Neural progenitor cell (in vitro differentiated cells): ENCODE measurements around the gene C17orf50. TPM values are rescaled to one million over a fixed set of nuclear protein-coding genes. Genes with fewer than 3 reads are reported as not detected.

ENCODE experiments used
- DNase-seq: peaks from one replicate; pipeline ENCODE4 v3.0.0-alpha.2; 2016; ENCODE audit warnings: low spot score
- H2AFZ ChIP-seq: fragments of 200-600 bp; sonication (generic); replicated peaks from 2 replicates; pipeline ENCODE4 v1.6.1; 2016; ENCODE audit warnings: antibody characterized with exemption
- H3F3A ChIP-seq: fragments of 200-600 bp; sonication (generic); 2 replicates; pipeline ENCODE4 v1.6.1; 2016; ENCODE audit warnings: antibody characterized with exemption, low read depth
- H3K27ac ChIP-seq: fragments of 200-600 bp; sonication (generic); 2 replicates; pipeline ENCODE4 v1.5.1; 2016; ENCODE audit warnings: mild to moderate bottlenecking
- H3K27me3 ChIP-seq: fragments of 200-600 bp; sonication (generic); 2 replicates; pipeline ENCODE4 v1.6.1; 2016; ENCODE audit warnings: mild to moderate bottlenecking, moderate library complexity
- H3K36me3 ChIP-seq: fragments of 200-600 bp; sonication (generic); 2 replicates; pipeline ENCODE4 v1.5.1; 2016
- H3K4me1 ChIP-seq: fragments of 200-600 bp; sonication (generic); 2 replicates; pipeline ENCODE4 v1.6.1; 2016; ENCODE audit warnings: mixed run types
- H3K4me2 ChIP-seq: fragments of 200-600 bp; sonication (generic); 2 replicates; pipeline ENCODE4 v1.6.1; 2016
- H3K4me3 ChIP-seq: fragments of 200-600 bp; sonication (generic); 2 replicates; pipeline ENCODE4 v1.5.1; 2016
- H3K79me2 ChIP-seq: fragments of 200-600 bp; sonication (generic); 2 replicates; pipeline ENCODE4 v1.6.1; 2016; ENCODE audit warnings: low read depth
- H3K9ac ChIP-seq: fragments of 200-600 bp; sonication (generic); 2 replicates; pipeline ENCODE4 v1.6.1; 2016
- H3K9me3 ChIP-seq: fragments of 200-600 bp; sonication (generic); 2 replicates; pipeline ENCODE4 v1.5.1; 2016; ENCODE audit warnings: low read depth
- H4K20me1 ChIP-seq: fragments of 200-600 bp; sonication (generic); 2 replicates; pipeline ENCODE4 v1.6.1; 2016; ENCODE audit warnings: low read depth
- H3K27ac Mint-ChIP-seq: 3 replicates; pipeline ENCODE4 v1.8.0; 2021; ENCODE audit warnings: mixed read lengths
- H3K27me3 Mint-ChIP-seq: 2 replicates; pipeline ENCODE4 v1.8.0; 2022; ENCODE audit warnings: low read depth, mild to moderate bottlenecking, inconsistent platforms, moderate library complexity, mixed read lengths; ENCODE audit not compliant: insufficient read depth
- H3K36me3 Mint-ChIP-seq: 3 replicates; pipeline ENCODE4 v1.8.0; 2021; ENCODE audit warnings: mixed read lengths
- H3K4me1 Mint-ChIP-seq: 3 replicates; pipeline ENCODE4 v1.8.0; 2021; ENCODE audit warnings: mixed read lengths
- H3K4me3 Mint-ChIP-seq: 3 replicates; pipeline ENCODE4 v1.8.0; 2021; ENCODE audit warnings: mild to moderate bottlenecking, moderate library complexity, mixed read lengths
- H3K9me3 Mint-ChIP-seq: 3 replicates; pipeline ENCODE4 v1.8.0; 2020; ENCODE audit warnings: mixed read lengths
- CTCF ChIP-seq: fragments of 200-600 bp; sonication (generic); IDR thresholded peaks from 2 replicates; pipeline ENCODE4 v1.5.1; 2017; ENCODE audit warnings: antibody characterized with exemption, mild to moderate bottlenecking
- EZH2 ChIP-seq: fragments of 200-600 bp; sonication (generic); IDR thresholded peaks from 2 replicates; pipeline ENCODE4 v1.6.1; 2017; ENCODE audit warnings: antibody characterized with exemption, mild to moderate bottlenecking, moderate library complexity
- EZH2phosphoT487 ChIP-seq: fragments of 200-600 bp; sonication (generic); IDR thresholded peaks from 2 replicates; pipeline ENCODE4 v1.6.1; 2017; ENCODE audit warnings: antibody characterized with exemption
- total RNA-seq: library from RNA; depleted of rRNA; stranded (reverse); fragments of >200 nt; gene quantifications from 2 replicates; pipeline ENCODE4 v1.2.3, GENCODE V29; 2015; ENCODE audit warnings: low replicate concordance

Gene C17orf50
- total RNA-seq, 1 donor from 2014 or later, result not detected

- H3K4me1 Mint-ChIP-seq, result peaks cover 40% of the 10 kb centered on the region
- peak overlapping the region; percentile 96 for H3K4me3 Mint-ChIP-seq
- H3K27ac Mint-ChIP-seq, result peak overlapping the region; percentile 93
- H3K27ac ChIP-seq, result no peak overlapping the region
- H3K27me3 ChIP-seq, result peaks cover 26% of the 10 kb centered on the region
- peaks cover 12% of the 10 kb centered on the region for H3F3A ChIP-seq
- H2AFZ ChIP-seq, result peak overlapping the region; percentile 46
- H3K9me3 Mint-ChIP-seq, result no peaks in the 10 kb centered on the region
- TF ChIP-seq EZH2 (no peak), EZH2phosphoT487 (no peak)
- DNase-seq, result peak; percentile 47
- no peak overlapping the region for H3K9ac ChIP-seq
- peaks cover 4% of the 10 kb centered on the region for H3K36me3 Mint-ChIP-seq
- H3K4me2 ChIP-seq, result peak overlapping the region; percentile 93
- no peaks in the 10 kb centered on the region for H3K79me2 ChIP-seq
- peak overlapping the region; percentile 96 for H3K4me3 ChIP-seq
- H3K4me1 ChIP-seq, result peaks cover 22% of the 10 kb centered on the region
- peaks cover 43% of the 10 kb centered on the region for H4K20me1 ChIP-seq
- H3K9me3 ChIP-seq, result no peaks in the 10 kb centered on the region
- peaks cover 8% of the 10 kb centered on the region for H3K27me3 Mint-ChIP-seq
- no peaks in the 10 kb centered on the region for H3K36me3 ChIP-seq
Observed at GRCh38 chr17:35731917-35732805, 28.5 kb upstream of the C17orf50 start.

- Mint-ChIP-seq H3K9me3 (no peaks in the 10 kb centered on the region), H3K27ac (no peak overlapping the region), H3K4me1 (peaks cover 36% of the 10 kb centered on the region), H3K4me3 (peak overlapping the region; percentile 96), H3K27me3 (peaks cover 8% of the 10 kb centered on the region), H3K36me3 (peaks cover 6% of the 10 kb centered on the region)
- TF ChIP-seq CTCF (no peak), EZH2 (no peak), EZH2phosphoT487 (no peak)
- no peak overlapping the region for H3K9ac ChIP-seq
- peak overlapping the region; percentile 93 for H3K4me2 ChIP-seq
- no peaks in the 10 kb centered on the region for H3K36me3 ChIP-seq
- no peaks in the 10 kb centered on the region for H3K9me3 ChIP-seq
- no peak for DNase-seq
- no peak overlapping the region for H2AFZ ChIP-seq
- H3K4me3 ChIP-seq, result peak overlapping the region; percentile 96
- H4K20me1 ChIP-seq, result peaks cover 37% of the 10 kb centered on the region
- peaks cover 22% of the 10 kb centered on the region for H3K4me1 ChIP-seq
- no peaks in the 10 kb centered on the region for H3K79me2 ChIP-seq
- peaks cover 12% of the 10 kb centered on the region for H3F3A ChIP-seq
- peaks cover 26% of the 10 kb centered on the region for H3K27me3 ChIP-seq
- H3K27ac ChIP-seq, result no peak overlapping the region
Observed at GRCh38 chr17:35732806-35733136, 27.9 kb upstream of the C17orf50 start.

GRCh38 chr17:35733366-35733765 lies 27.3 kb upstream of the C17orf50 start:
- Mint-ChIP-seq H3K4me3 (no peak overlapping the region), H3K27ac (no peak overlapping the region), H3K4me1 (peaks cover 31% of the 10 kb centered on the region), H3K27me3 (peaks cover 8% of the 10 kb centered on the region), H3K36me3 (peaks cover 6% of the 10 kb centered on the region), H3K9me3 (no peaks in the 10 kb centered on the region)
- no peak overlapping the region for H3K27ac ChIP-seq
- H2AFZ ChIP-seq, result no peak overlapping the region
- no peaks in the 10 kb centered on the region for H3K79me2 ChIP-seq
- no peak overlapping the region for H3K9ac ChIP-seq
- TF ChIP-seq EZH2phosphoT487 (no peak), CTCF (no peak), EZH2 (no peak)
- H3K4me2 ChIP-seq, result no peak overlapping the region
- peaks cover 32% of the 10 kb centered on the region for H3K27me3 ChIP-seq
- peaks cover 22% of the 10 kb centered on the region for H3K4me1 ChIP-seq
- no peak overlapping the region for H3K4me3 ChIP-seq
- DNase-seq, result no peak
- no peaks in the 10 kb centered on the region for H3K9me3 ChIP-seq
- H4K20me1 ChIP-seq, result peaks cover 36% of the 10 kb centered on the region
- no peaks in the 10 kb centered on the region for H3K36me3 ChIP-seq
- H3F3A ChIP-seq, result peaks cover 12% of the 10 kb centered on the region

GRCh38 chr17:35734396-35734795 lies 26.3 kb upstream of the C17orf50 start:
- H3K4me1 ChIP-seq, result peaks cover 17% of the 10 kb centered on the region
- peaks cover 31% of the 10 kb centered on the region for H4K20me1 ChIP-seq
- no peaks in the 10 kb centered on the region for H3K79me2 ChIP-seq
- H3K9me3 ChIP-seq, result no peaks in the 10 kb centered on the region
- H3K4me3 ChIP-seq, result no peak overlapping the region
- no peaks in the 10 kb centered on the region for H3K9me3 Mint-ChIP-seq
- no peak overlapping the region for H3K27ac ChIP-seq
- no peak overlapping the region for H3K9ac ChIP-seq
- no peak overlapping the region for H3K27ac Mint-ChIP-seq
- peaks cover 9% of the 10 kb centered on the region for H3K27me3 Mint-ChIP-seq
- peaks cover 6% of the 10 kb centered on the region for H3K36me3 Mint-ChIP-seq
- H3K4me2 ChIP-seq, result no peak overlapping the region
- DNase-seq, result no peak
- no peak overlapping the region for H2AFZ ChIP-seq
- H3K27me3 ChIP-seq, result peaks cover 42% of the 10 kb centered on the region
- TF ChIP-seq EZH2phosphoT487 (no peak), CTCF (no peak), EZH2 (no peak)
- peaks cover 8% of the 10 kb centered on the region for H3F3A ChIP-seq
- no peaks in the 10 kb centered on the region for H3K36me3 ChIP-seq
- H3K4me1 Mint-ChIP-seq, result peaks cover 25% of the 10 kb centered on the region
- no peak overlapping the region for H3K4me3 Mint-ChIP-seq
